EH (cell line): ENCODE data around the gene CD19.
"Not testable (repeated sequence)": the region's sequence is repeated elsewhere in the genome, so short reads cannot be mapped to it uniquely, and the experiment has no call there.

Experiments
- DNase-seq: peaks from one replicate; pipeline ENCODE4 v3.0.0-alpha.2; 2015; ENCODE audit warnings: low read depth

The CD19 gene

DNA sequence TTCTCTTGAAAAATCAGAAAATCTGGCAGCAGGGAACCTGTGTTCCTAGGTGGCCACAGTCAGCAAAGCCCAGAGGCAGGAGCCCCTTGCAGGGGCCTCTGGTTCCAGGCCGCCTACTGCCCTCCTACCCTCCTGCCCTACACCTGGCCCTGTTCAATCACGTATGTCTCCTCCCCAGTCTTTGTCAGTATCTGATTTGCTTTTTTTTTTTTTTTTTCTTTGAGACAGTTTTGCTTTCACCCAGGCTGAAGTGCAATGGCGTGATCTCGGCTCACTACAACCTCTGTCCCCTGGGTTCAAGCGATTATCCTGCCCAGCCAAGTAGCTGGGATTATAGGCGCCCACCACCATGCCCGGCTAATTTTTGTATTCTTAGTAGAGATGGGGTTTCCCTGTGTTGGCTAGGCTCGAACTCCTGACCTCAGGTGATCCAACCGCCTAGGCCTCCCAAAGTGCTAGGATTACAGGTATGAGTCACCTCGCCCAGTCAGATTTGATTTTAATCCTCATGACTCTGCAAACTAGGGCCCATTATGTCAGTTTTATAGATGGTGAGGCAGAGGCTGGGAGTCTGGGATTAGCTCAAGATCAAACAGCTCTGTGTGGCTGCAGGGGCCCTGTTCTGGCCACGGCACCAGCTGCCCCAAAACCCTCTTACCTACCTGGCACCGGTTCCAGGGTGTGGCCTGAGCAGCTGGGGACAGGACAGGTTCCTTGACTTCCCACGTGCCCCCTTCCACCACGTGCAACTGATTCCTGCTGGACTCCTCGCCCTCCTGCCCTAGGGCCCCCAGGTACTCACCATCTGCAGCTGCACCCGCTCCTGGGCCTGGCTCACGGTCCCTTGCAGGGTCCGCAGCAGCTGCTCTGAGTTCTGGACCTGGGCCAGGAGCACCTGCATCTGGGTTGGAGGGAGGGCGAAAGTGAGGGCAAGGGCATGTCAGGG is 21.4 kb upstream of the CD19 start:
- no peak for DNase-seq

- DNase-seq, result no peak
Measured at GRCh38 chr16:28912558-28912957, 19.2 kb upstream of the CD19 start.

DNA sequence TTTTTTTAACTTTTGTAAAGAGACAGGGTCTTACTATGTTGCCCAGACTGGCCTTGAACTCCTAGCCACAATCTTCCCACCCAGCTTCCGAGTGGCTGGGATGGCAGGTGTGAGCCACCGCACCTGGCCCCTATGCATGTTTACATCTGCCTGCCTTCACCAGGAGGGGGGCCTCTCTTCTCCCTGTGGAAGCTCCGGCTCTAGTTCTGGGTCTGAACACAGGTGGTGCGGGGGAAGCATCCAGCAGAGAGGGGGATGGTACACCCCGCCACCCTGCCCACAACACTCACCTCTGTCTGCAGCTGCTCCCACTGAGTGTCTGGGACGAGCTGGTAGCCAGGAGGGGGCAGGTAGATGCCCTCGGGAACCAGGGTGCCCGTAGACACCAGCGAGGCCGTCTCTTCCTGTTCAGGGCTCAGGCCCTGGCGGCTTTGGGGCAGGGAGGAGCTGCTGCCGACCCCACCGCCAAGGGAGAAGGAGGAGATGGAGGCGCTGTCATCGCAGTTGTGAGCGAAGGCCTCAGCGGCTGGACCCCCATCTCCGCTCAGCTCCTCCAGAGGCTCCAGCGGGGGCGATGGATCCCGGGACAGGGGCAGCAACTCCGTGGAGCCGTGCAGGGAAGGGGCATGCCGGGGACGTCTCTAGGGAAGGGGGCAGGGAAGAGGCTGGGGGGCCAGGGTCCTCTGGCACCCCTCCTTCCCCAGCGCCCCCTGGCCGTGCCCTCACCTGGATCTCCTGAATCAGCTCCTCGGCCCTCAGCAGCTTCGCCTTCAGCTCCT is 17.6 kb upstream of the CD19 start:
- no peak for DNase-seq

DNA sequence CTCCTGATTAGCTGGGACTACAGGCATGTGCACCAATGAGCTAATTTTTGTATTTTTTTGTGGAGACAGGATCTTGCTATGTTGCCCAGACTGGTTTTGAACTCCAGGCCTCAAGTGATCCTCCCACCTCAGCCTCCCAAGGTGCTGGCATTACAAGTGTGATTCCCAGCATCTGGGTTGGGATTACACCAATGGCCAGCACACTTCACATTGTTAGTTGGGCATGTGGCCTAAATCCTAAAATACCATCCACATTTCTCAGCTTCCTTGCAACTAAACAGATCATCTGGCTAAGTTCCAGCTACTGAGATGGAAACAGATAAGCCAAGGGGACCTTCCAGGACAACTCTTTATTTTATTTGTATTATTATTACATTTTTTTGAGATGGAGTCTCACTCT is 16.6 kb upstream of the CD19 start:
- peak; percentile 88 for DNase-seq

- DNase-seq, result no peak
Measured at GRCh38 chr16:28917095-28917494, 14.7 kb upstream of the CD19 start.

GRCh38 chr16:28918698-28919097 is 13.1 kb upstream of the CD19 start:
- no peak for DNase-seq

DNA sequence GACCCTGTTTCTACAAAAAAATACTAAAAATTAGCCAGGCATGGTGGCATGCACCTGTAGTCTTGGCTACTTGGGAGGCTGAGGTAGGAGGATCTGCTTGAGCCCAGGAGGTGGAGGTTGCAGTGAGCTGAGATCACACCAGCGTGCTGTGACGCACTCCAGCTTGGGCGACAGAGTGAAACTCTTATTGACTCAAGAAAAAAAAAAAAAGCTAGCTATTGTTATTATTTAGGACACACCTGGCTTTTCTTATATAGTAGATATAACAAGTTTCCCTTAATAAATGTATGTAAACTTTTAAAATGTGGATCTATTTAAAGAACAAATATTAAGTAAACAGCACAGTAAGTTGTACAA is 8.6 kb upstream of the CD19 start:
- DNase-seq, result no peak

- no peak for DNase-seq
Measured at GRCh38 chr16:28923652-28924398, 7.9 kb upstream of the CD19 start.

DNA sequence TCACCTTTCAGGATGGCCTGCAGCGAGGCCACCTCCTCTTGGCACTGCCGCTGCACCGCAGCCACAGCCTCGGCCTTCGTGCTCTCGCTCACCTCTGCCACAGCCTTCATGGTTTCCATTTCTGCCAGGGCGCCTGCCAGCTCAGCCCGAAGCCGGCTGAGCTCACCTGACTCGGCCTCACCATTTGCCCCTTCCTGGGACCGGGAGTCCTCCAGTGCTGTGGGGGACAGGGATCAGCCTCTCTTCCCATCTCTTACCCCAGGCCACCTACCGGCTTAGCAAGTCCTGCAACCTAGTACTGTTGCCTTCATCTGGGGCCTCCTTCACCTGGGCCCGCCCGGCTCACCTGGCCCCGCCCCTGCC is 7.4 kb upstream of the CD19 start:
- no peak for DNase-seq

- peak; percentile 90 for DNase-seq
Measured at GRCh38 chr16:28924762-28925385, 6.9 kb upstream of the CD19 start, which contains the start of gene RABEP2. Gene RABEP2 (minus strand): TSS chr16:28925238. CDS start chr16:28925163, 75 bp downstream.

GRCh38 chr16:28925386-28926228 is 6.2 kb upstream of the CD19 start:
- peak; percentile 88 for DNase-seq

GRCh38 chr16:28926284-28926683 is 5.5 kb upstream of the CD19 start:
- not testable (repeated sequence) for DNase-seq

GRCh38 chr16:28927815-28928214 is 4.0 kb upstream of the CD19 start:
- DNase-seq, result no peak

DNA sequence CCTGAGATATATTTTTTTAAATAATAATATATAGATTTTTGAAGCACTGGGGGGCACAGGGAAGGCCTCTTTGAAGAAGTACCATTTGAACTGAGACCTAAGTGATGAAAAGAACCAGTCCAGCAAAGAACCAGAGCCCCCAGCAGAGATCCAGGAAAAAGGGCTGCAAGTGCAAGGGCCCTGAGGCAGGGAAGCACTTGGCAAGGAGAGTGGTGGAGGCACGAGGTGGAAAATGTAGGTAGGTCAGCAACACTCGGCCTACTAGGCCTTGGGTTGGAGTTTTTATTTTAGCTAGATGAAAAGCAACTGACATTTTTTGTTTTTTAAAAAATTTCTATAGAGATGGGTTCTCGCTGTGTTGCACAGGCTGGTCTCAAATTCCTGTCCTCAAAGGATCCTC is 1.6 kb upstream of the CD19 start:
- DNase-seq, result no peak

- DNase-seq, result no peak
Measured at GRCh38 chr16:28930652-28931051, 1.1 kb upstream of the CD19 start.

DNA sequence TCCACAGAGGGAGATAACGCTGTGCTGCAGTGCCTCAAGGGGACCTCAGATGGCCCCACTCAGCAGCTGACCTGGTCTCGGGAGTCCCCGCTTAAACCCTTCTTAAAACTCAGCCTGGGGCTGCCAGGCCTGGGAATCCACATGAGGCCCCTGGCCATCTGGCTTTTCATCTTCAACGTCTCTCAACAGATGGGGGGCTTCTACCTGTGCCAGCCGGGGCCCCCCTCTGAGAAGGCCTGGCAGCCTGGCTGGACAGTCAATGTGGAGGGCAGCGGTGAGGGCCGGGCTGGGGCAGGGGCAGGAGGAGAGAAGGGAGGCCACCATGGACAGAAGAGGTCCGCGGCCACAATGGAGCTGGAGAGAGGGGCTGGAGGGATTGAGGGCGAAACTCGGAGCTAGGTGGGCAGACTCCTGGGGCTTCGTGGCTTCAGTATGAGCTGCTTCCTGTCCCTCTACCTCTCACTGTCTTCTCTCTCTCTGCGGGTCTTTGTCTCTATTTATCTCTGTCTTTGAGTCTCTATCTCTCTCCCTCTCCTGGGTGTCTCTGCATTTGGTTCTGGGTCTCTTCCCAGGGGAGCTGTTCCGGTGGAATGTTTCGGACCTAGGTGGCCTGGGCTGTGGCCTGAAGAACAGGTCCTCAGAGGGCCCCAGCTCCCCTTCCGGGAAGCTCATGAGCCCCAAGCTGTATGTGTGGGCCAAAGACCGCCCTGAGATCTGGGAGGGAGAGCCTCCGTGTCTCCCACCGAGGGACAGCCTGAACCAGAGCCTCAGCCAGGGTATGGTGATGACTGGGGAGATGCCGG is 769 bp downstream of the CD19 start:
- no peak for DNase-seq

- DNase-seq, result no peak
Measured at GRCh38 chr16:28933171-28933570, 1.4 kb downstream of the CD19 start.

DNA sequence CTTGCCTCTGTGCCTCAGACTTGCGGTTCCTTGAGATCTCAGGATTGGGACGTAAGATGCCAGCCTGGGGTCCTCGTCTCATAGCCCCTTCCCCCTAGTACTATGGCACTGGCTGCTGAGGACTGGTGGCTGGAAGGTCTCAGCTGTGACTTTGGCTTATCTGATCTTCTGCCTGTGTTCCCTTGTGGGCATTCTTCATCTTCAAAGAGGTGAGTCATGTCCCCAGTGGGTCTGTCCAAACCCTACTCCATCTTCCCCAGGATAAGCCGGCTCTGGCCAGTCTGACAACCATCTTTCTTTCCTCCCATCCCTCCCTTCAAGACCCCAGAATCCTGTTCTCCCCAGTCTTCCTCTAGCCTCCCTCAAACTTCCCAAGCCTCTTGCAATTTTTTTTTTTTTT is 3.6 kb downstream of the CD19 start:
- peak; percentile 10 for DNase-seq

GRCh38 chr16:28935924-28936783 is 4.4 kb downstream of the CD19 start:
- peak; percentile 72 for DNase-seq
